ENCODE results near the gene MEGF6.

DNA sequence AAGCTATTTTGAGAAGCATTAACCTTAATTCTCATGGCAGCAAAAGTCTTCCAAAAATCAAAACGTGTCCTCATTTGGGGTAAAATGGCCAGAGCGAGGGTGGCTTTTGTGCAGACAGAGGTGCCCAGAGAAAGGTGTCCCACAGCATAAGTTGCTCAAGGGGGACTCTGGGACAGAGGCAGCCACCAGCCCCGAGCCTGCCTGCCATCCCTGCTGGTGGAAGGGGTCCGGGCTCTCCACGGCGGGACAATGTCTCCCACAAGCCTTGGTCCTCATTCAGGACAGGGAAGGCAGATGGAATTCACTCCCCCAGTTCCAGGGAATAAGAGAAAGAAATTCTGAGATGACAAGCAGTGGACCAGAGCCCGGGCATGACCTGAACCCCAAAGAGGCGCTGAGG is 169.4 kb downstream of the MEGF6 start:
- TF ChIP-seq CTCF (IDR thresholded peaks at IDR 0.05): no peak
- no peak for TF ChIP-seq ZFX (IDR thresholded peaks at IDR 0.05; ENCODE audit: borderline replicate concordance)
